Right ventricle myocardium inferior (tissue), 1 donor: ENCODE measurements around the gene LIMK2. TPM values are rescaled to one million over a fixed set of nuclear protein-coding genes. Genes with fewer than 3 reads are reported as not detected.
"Not testable (repeated sequence)": the region's sequence is repeated elsewhere in the genome, so short reads cannot be mapped to it uniquely, and the experiment has no call there.

Source experiments
- ATAC-seq: fragments of 200-7000 bp; cut with Tn5 transposase; one replicate; pipeline ENCODE4 v1.9.1; 2020; ENCODE audit warnings: mild to moderate bottlenecking, moderate library complexity
- DNase-seq: peaks from one replicate; pipeline ENCODE4 v3.0.0; 2021; ENCODE audit errors: missing footprints
- intact Hi-C: fragments of 100-400 bp; cut with DNase I; formaldehyde crosslinking; loops from one replicate; pipeline ENCODE4 v1.11.0; 2022
- total RNA-seq: library from RNA; stranded (reverse); fragmentation: NEBNext Ultra II Directional; extraction: Animal tissue kit (Norgen Biotek cat#: 25700); gene quantifications from one replicate; pipeline ENCODE4 v1.2.1, GENCODE V29; 2021
- donor health status: DM: no; HTN: yes; CAD: no; lungs with severe emphysema.

Gene LIMK2
- total RNA-seq, 1 donor from 2014 or later, result 11.6 TPM

DNA sequence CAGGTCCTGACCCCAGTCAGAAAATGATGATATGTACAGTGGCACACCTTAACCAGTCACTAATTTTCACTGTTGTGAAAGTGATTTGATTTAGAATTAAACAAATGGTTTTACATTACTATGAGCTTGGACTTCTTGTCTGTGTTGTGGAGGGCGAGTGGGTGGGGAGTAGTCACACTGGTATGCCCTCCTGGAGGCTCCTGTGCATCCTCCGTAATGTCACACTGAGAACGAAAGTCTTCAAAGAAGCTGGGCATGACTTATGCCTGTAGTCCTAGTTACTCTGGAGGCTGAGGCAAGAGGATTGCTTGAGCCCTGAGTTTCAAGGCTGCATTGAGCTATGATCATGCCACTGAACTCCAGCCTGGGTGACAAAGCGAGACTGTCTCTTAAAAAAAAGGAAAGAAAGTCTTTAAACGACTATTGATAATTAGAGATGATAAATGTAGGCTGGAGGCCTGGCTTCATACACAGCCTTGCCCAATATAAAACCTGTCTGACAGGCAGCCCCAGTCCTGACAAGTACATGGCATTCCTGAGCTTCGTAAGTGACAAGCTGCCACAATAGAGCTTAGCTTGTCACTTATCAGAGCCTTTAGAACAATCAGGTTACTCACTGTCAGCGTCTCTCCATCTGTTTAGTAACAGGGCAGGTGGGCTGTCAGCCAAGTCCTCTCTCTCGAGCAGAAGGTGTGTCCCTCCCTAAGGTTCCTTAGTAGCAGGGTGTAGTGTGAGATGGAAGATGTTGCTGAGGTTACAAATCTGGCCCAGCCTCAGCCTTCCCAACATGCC lies 5.0 kb upstream of the LIMK2 start:
- ATAC-seq, result peak; percentile 49
- DNase-seq, result no peak
- intact Hi-C loops, result no loop called here

DNA sequence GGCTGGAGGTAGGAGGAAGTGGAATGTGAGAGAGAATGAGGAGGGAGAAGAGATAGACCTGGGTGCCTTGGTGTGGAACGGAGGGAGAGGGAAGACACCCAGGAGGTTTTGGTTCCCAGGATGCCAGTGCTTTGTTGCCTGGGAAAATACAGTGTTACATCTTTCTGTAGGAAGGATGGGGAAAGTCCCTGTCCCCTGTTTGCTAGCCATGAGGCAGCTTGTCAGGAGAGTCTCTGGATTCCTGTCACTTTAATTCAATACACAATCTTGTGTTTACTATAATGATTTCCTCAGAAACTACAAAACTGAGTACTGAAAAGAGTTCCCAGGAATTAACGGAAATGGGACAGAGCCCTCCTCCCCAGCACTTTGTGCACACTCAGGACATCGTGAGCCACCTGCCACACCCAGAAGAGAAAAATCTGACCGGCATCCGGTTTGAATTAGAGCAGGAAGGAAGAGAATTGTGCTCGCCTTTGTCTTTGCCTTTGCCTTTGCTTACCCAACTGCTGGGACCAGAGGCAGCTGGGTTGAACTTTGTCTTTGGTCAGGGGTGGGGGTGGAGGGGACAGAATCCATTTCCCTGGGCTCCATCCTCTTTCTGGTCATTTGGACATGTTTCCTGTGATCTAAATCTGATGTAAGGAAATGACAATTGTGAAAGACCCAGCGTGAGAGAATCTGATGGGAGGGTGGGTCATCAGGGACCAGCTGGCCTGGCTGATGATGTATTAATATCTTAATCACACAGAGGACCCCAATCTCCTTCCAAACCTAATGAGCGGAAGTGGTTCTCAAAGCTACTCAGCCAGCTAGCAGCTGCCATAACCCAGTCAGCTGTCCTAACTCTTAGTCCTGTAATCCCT lies 1.3 kb upstream of the LIMK2 start:
- ATAC-seq (no peak), DNase-seq (no peak)
- intact Hi-C loops, result loop anchor here (5.0 kb wide), 3 partner anchors 42 to 82 kb away; partner anchors contain the start of gene PIK3IP1

DNA sequence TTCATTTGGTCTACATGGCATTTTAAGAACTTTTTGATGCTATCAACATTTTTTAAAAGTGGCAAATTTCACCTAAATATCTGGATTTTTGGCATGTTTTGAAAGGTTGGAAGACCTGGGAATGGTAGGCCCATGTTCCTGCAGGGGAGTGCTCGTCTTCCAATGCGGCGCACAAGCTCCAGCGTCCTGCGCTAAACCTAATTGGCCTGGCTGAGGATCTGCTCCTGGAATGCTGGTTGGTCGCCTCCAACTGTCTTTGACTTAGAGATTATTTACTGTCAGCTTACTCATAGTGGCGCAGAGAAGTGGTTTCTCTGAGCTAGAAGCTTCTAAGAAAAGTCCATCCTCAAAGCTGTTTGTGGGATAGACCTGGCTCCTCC lies 626 bp upstream of the LIMK2 start:
- intact Hi-C loops, result loop anchor here (5.0 kb wide), 3 partner anchors 41 to 81 kb away; partner anchors contain the start of gene PIK3IP1
- DNase-seq (no peak), ATAC-seq (no peak)

DNA sequence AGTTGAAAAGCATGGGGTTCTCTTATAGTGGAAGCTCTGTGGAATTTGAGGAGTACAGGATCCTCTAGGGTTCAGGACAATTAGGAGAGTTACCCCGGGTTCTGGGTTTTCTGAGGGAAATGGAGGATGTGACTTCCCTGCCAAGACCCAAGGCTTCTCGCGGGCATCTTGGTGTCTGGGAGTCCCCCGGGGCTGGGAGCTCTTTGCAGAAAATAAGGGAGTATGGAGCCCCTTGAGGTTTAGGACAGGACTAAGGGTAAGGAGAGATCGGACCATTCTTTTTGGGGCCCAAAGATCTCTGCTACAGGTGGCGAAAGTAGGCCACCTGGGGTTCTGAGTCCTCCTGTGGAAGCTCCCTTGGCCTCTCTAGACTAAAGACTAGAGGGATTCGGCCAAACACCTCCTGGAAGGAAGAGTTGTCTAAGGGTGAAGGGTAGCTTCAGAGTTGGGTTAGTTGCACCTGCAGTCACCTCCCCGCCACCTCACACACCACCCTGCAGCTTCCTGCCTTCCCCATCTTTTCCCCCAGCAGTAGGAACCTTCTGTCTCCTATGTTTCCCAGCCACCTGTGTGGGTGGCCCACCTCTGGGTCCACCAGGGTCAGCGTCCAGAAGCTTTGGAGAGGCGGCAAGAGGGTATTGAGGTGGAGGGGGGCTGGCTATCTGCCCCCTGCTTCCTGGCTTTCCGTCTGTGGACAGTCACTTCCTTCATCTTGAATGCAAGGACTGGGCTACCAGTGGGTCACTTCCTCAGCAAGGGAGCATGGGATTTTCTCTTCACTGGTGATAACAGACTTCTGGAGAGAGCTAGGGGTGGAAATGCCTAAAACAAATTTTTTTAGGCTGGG lies 908 bp downstream of the LIMK2 start:
- intact Hi-C loops, result loop anchor here (5.0 kb wide), 3 partner anchors 39 to 79 kb away; partner anchors contain the start of gene PIK3IP1
- ATAC-seq, result no peak
- DNase-seq, result no peak

DNA sequence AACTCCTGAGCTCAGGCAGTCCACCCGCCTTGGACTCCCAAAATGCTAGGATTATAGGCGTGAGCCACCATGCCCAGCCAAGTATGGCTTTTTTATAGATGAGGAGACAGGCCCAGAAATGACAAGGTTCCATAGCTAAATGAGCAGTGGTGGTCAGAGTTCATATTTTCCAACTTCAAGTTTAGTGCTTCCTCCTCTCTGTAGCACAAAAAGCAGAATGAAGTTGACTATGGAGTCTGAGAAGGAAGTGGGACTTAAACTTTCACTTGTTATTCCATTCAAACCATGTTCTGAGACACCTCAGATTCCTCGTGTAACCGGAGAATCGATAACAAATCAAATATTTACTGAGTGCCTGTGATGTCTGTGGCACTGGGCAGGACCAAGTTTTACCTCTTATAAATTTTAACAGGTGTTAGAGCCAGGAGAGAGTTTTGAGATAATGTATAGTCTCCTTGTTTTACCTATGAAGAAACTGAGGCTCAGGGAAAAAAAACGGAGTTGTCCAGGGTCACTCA lies 3.0 kb downstream of the LIMK2 start:
- ATAC-seq (no peak), DNase-seq (no peak)
- intact Hi-C loops, result no loop called here

DNA sequence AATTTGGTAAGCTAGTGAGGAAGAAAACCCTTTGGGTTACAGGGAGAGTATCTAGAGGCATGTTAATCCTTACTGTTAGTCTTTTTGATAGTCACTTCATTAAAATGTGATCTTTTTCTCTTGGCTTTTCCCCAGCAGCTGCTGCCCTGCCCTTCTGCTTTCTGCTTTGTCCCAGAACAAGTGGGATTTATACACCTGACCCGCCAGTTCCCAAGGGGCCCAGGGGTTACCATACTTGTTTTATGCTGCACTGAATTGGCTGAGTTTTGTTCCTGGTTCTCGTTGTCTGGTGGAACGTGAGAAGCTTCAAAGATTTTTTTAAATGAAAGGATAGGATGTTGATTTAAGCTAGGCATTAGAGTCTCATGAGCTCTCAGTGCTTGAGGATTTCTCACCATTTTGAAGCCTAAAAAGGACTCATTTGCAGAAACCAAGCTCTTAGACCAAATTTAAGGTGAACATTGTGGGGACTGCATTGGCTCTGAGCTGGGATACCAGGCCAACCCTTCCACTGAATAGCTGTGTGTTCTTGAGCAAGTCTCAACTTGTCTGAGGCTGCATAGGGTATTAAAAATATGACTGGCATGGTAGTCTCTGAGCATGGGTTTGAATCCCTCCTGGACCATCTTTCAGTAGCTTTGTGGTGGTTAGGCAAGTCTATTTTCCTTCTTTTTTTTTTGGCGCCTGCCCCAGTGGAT lies 6.6 kb downstream of the LIMK2 start:
- intact Hi-C loops, result no loop called here
- ATAC-seq, result no peak

DNA sequence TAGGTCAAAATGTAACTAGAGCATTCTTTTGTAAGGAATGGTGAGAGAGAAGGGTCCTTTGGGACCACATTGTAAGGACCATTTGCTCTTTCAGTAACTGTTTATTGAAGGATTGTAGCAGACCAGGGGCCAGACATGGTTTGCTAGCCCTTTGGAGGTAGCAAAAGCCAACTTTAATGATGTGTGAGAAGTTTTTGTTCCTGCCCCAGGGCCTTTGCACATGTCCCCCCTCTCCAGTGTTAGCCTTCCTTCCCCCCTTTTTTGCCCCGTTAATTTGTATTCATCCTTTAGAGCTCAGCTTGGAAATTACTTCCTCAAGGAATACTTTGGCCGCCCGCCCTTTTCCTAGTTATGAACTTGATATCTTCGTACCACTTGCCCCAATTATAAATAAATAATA lies 9.0 kb downstream of the LIMK2 start:
- intact Hi-C loops, result no loop called here
- no peak for DNase-seq
- no peak for ATAC-seq

More for the DNA sequence above, 6.6 kb downstream of the LIMK2 start:
- DNase-seq, result no peak

DNA sequence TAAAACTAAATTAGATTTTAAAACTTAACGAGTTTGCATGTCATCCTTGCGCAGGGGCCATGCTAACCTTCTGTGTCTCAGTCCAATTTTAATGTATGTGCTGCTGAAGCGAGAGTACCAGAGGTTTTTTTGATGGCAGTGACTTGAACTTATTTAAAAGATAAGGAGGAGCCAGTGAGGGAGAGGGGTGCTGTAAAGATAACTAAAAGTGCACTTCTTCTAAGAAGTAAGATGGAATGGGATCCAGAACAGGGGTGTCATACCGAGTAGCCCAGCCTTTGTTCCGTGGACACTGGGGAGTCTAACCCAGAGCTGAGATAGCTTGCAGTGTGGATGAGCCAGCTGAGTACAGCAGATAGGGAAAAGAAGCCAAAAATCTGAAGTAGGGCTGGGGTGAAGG lies 10.6 kb downstream of the LIMK2 start:
- ATAC-seq, result no peak
- no peak for DNase-seq
- intact Hi-C loops, result no loop called here

DNA sequence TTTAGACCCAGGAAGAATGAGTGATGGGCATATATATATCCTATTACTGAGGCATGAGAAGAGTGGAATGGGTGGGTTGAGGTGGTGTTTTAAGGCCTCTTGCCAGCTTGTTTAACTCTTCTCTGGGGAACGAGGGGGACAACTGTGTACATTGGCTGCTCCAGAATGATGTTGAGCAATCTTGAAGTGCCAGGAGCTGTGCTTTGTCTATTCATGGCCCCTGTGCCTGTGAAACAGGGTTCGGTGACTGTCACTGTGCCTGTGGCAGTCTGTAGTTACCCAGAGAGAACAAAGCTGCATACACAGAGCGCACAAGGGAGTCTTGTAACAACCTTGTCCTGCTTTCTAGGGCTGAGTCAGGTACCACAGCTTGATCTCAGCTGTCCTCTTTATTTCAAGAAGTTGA lies 11.7 kb downstream of the LIMK2 start:
- ATAC-seq (no peak), DNase-seq (no peak)
- intact Hi-C loops, result no loop called here

DNA sequence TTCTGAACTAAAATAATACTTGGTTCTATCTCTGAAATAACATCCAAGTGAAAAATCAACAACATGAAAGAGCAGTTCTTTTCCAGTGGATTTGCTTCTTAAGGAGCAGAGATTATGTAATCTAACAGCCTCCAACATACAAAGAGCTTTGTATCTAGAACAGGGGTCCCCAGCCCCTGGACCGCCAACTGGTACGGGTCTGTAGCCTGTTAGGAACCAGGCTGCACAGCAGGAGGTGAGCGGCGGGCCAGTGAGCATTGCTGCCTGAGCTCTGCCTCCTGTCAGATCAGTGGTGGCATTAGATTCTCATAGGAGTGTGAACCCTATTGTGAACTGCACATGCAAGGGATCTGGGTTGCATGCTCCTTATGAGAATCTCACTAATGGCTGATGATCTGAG lies 12.6 kb downstream of the LIMK2 start:
- ATAC-seq, intact Hi-C loops, DNase-seq: not testable (repeated sequence)

DNA sequence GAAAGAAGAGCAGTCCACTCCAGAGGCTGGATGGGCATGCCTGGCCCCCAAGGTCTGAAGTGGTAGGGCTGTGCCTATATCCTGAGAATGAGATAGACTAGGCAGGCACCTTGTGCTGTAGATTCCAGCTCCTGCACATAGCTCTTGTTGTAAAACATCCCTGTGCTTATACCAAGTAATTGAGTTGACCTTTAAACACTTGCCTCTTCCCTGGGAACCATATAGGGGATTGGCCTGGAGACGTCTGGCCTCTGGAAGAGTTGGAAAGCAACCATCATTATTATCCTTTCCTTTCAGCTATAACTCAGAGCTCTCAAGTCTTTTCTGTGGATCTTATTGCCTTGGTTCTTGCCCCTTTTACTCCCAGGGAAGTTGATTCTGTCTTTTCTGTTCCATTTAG lies 15.1 kb downstream of the LIMK2 start:
- no peak for ATAC-seq
- intact Hi-C loops, result no loop called here
- DNase-seq, result no peak

DNA sequence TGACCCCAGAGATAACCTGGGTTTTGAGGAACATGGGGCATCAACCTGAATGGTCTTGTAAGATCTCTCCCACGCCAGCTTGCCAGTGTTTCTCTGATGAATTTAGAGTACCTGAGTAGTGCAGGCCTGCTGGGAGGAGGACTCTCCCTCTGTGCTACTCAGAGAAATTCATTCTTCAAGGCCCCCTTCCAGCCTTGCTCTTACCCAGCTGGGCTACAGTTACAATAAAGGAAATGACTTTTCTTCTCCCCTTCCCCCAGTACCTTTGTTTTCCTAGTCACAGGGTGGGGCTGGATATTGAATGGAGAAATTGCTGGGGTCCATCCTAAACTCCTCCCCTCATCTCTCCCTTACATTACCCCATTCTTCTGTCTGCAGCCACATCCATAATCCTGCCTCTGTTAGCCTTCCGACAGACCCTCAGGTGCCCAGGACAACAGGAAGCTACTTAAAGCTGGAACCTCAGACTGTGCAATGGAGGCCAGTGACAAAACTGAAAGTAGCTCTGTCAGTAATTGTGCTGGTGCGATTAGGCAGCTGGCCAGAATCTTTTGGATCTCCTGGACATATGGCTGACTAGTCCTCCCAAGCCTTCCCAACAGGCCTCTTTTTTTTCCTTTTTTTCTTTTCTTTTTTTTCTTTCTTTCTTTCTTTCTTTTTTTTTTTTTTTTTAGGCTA lies 17.4 kb downstream of the LIMK2 start:
- ATAC-seq, result peak; percentile 68

DNA sequence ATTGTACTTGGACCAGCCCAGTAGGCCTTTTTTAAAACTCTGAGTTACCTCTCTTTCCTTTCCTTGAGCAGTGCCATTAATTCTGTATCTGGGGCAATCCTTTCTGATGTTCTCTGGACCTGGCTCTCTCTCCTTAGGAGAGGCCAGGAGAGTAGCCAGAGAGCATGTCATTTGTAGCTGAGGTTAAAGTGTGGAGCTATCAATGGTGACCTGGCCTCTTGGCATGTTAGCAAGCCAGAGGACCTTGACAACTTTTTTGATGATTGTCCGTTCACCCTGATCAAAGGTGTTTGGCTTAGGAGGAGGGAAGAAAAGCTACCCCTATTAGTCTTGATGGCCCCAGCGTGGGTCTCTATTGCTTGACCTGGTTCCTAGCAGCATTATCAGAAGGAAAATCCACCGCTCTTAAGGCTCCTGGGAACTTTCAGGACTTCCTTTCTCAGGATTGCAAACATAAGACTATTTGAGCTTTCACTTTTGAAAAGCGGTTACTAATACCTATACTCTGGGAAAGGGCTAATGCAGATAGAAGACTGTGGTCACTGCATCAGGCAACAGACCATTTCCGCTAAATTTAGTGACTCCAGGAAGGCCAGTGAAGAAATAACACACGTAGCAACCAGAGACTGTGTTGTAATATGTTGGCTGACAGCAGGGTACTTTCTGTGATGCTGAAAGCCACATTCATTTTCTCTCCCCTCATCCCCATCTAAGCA lies 18.2 kb downstream of the LIMK2 start:
- intact Hi-C loops, result loop anchor here (5.0 kb wide), 3 partner anchors 68 to 143 kb away; partner anchors contain the start of gene RNF185
- DNase-seq (no peak), ATAC-seq (peak; percentile 51)

More for the DNA sequence above, 17.4 kb downstream of the LIMK2 start:
- no peak for DNase-seq
- intact Hi-C loops, result loop anchor here (5.0 kb wide), 3 partner anchors 67 to 142 kb away; partner anchors contain the start of gene RNF185

DNA sequence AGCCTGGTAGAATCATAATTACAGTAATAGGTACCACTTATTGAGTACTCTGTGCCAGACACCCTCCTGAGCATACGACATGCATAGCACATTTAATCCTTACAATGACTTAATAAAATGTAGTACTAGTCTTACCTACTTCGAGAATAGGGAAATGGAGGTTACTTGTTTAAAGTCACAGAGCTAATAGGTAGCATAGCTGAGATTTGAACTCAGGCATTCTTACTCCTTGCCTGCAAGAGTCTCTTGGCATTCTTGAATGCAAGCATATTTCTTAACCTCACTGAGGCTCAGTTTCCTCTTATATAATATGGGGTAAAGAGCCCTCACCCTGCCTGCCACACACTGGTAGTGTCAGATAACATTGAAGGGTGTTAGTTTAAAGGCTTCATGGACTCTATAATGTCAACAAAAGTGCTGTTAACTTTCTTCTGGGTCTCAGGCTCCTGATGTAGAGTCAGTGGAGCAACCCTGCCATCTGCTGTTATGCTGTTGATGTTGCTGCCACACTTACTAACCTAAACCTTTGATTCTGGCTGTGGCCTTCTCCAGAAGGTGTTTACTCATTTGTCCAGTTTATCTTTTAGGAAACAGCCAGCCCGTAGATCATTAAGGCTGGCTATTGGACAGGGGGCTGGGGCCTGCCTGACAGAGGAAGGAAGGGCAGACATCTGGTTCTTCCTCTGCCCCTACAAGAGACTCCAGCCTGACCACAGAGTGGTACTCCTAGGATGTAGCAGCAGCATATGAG lies 18.9 kb downstream of the LIMK2 start:
- DNase-seq, result no peak
- ATAC-seq, result peak; percentile 68
- intact Hi-C loops, result loop anchor here (5.0 kb wide), 3 partner anchors 69 to 144 kb away; partner anchors contain the start of gene RNF185

DNA sequence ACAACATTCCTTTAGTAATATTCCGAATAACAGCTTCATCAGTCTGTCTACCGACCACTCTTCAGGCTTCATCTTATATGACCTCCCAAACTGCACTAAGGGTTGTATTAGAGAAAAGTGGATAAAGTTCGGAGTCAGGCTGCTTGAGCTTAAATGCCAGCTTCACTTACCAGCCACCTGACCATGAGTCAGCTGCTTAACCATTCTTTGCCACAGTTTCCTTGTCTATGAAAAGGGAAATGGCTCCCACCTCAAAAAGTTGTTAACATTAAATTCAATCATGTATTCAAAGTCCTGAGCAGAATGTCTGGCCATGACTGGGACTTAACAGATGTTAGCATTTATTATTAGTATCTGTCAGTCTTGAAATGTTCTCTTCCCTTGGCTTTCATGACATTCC lies 20.9 kb downstream of the LIMK2 start:
- intact Hi-C loops, result loop anchor here (5.0 kb wide), 3 partner anchors 71 to 146 kb away; partner anchors contain the start of gene RNF185

DNA sequence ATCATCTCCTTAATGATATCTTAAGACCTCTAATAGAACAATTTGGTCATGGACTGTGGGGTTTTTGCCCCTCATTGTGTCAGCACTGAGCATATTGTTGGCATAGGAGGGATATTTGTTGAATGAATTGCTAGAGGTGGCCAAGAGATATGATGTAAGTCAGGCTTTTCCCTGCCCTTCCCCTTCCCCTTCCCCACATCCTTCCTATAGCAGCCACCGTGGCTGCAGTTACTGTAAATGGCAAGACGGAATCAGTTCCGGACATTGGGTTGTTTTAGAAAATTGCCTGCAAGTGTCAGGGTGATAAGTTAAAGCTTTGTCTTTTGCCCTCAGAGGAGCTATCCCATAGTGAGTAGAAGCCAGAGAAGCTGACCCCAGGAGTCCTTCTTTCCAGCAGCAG lies 23.0 kb downstream of the LIMK2 start:
- intact Hi-C loops, result no loop called here

More for the DNA sequence above, 20.9 kb downstream of the LIMK2 start:
- ATAC-seq (no peak), DNase-seq (no peak)

More for the DNA sequence above, 23.0 kb downstream of the LIMK2 start:
- no peak for DNase-seq
- no peak for ATAC-seq
